ENCODE data around the gene SELE. TPM values are rescaled to one million over a fixed set of nuclear protein-coding genes. Genes with fewer than 3 reads are reported as not detected.

Gene SELE
- total RNA-seq, 1 experiment from 2014 or later = not detected

GRCh38 chr1:169779150-169779549 is 45.3 kb upstream of the SELE start:
- H3K9me3 ChIP-seq = no peaks in the 10 kb centered on the region
- Mint-ChIP-seq H3K4me3 (ENCODE audit: unreplicated experiment) (no peak overlapping the region), H3K4me1 (ENCODE audit: low read depth, unreplicated experiment) (peaks cover 15% of the 10 kb centered on the region), H3K9me3 (ENCODE audit: unreplicated experiment) (peaks cover 20% of the 10 kb centered on the region), H3K27me3 (ENCODE audit: insufficient read depth, unreplicated experiment) (no peaks in the 10 kb centered on the region), H3K27ac (ENCODE audit: unreplicated experiment) (no peak overlapping the region), H3K36me3 (ENCODE audit: insufficient read depth, unreplicated experiment) (peaks cover 4% of the 10 kb centered on the region)
- no peaks in the 10 kb centered on the region for H3K36me3 ChIP-seq (ENCODE audit: control insufficient read depth, insufficient read depth, low read length)
- intact Hi-C loops (cut with micrococcal nuclease; ENCODE audit: unreplicated experiment) = no loop called here
- H3K4me1 ChIP-seq = peaks cover 28% of the 10 kb centered on the region
- ChIA-PET CTCF (no interaction called here), POLR2A (no interaction called here)
- H3K27me3 ChIP-seq (replicated peaks; ENCODE audit: control insufficient read depth, insufficient read depth, low read length) = no peaks in the 10 kb centered on the region
- no peak overlapping the region for H3K4me3 ChIP-seq (ENCODE audit: low read depth, low read length)
- no TSS peak for BruUV-seq (replicated peaks)
- no peak for TF ChIP-seq CTCF (IDR thresholded peaks at IDR 0.05; ENCODE audit: insufficient read depth in 1 of 2, low read depth in 1 of 2, low read length in 1 of 2, severe bottlenecking in 1 of 2, unreplicated experiment in 1 of 2)
- no peak for DNase-seq

GRCh38 chr1:169776440-169776839 is 42.6 kb upstream of the SELE start:
- H3K9me3 ChIP-seq = no peaks in the 10 kb centered on the region
- H3K27me3 ChIP-seq (replicated peaks; ENCODE audit: control insufficient read depth, insufficient read depth, low read length) = no peaks in the 10 kb centered on the region
- Mint-ChIP-seq H3K36me3 (ENCODE audit: insufficient read depth, unreplicated experiment) (peaks cover 3% of the 10 kb centered on the region), H3K9me3 (ENCODE audit: unreplicated experiment) (peaks cover 10% of the 10 kb centered on the region), H3K27ac (ENCODE audit: unreplicated experiment) (no peak overlapping the region), H3K27me3 (ENCODE audit: insufficient read depth, unreplicated experiment) (no peaks in the 10 kb centered on the region), H3K4me3 (ENCODE audit: unreplicated experiment) (no peak overlapping the region), H3K4me1 (ENCODE audit: low read depth, unreplicated experiment) (peaks cover 9% of the 10 kb centered on the region)
- peaks cover 15% of the 10 kb centered on the region for H3K4me1 ChIP-seq
- no peak overlapping the region for H3K4me3 ChIP-seq (ENCODE audit: low read depth, low read length)
- POLR2A ChIA-PET = no interaction called here
- intact Hi-C loops (cut with micrococcal nuclease; ENCODE audit: unreplicated experiment) = no loop called here
- no peaks in the 10 kb centered on the region for H3K36me3 ChIP-seq (ENCODE audit: control insufficient read depth, insufficient read depth, low read length)
- no peak for TF ChIP-seq CTCF (IDR thresholded peaks at IDR 0.05; ENCODE audit: insufficient read depth in 1 of 2, low read depth in 1 of 2, low read length in 1 of 2, severe bottlenecking in 1 of 2, unreplicated experiment in 1 of 2)
- DNase-seq = no peak
- BruUV-seq (replicated peaks) = no TSS peak
- CTCF ChIA-PET = no interaction called here

GRCh38 chr1:169768161-169768560 is 34.3 kb upstream of the SELE start:
- no peaks in the 10 kb centered on the region for H3K36me3 ChIP-seq (ENCODE audit: control insufficient read depth, insufficient read depth, low read length)
- intact Hi-C loops (cut with micrococcal nuclease; ENCODE audit: unreplicated experiment) = no loop called here
- no peak for TF ChIP-seq CTCF (IDR thresholded peaks at IDR 0.05; ENCODE audit: insufficient read depth in 1 of 2, low read depth in 1 of 2, low read length in 1 of 2, severe bottlenecking in 1 of 2, unreplicated experiment in 1 of 2)
- ChIA-PET POLR2A (no interaction called here), CTCF (no interaction called here)
- H3K4me3 ChIP-seq (ENCODE audit: low read depth, low read length) = no peak overlapping the region
- H3K4me1 ChIP-seq = peaks cover 23% of the 10 kb centered on the region
- Mint-ChIP-seq H3K27me3 (ENCODE audit: insufficient read depth, unreplicated experiment) (no peaks in the 10 kb centered on the region), H3K4me1 (ENCODE audit: low read depth, unreplicated experiment) (peaks cover 25% of the 10 kb centered on the region), H3K9me3 (ENCODE audit: unreplicated experiment) (no peaks in the 10 kb centered on the region), H3K4me3 (ENCODE audit: unreplicated experiment) (no peak overlapping the region), H3K27ac (ENCODE audit: unreplicated experiment) (peak overlapping the region; percentile 59), H3K36me3 (ENCODE audit: insufficient read depth, unreplicated experiment) (no peaks in the 10 kb centered on the region)
- no TSS peak for BruUV-seq (replicated peaks)
- no peaks in the 10 kb centered on the region for H3K27me3 ChIP-seq (replicated peaks; ENCODE audit: control insufficient read depth, insufficient read depth, low read length)
- no peak for DNase-seq
- no peaks in the 10 kb centered on the region for H3K9me3 ChIP-seq

Data from Caco-2 (cell line).